AG09309 (cell line): ENCODE data around the gene SAP25.

Experiments used
- DNase-seq: peaks from one replicate; pipeline ENCODE4 v3.0.0-alpha.2; 2010; ENCODE audit warnings: low read depth
- H3K4me3 ChIP-seq: 2 replicates; pipeline ENCODE4 v1.5.1; 2011; ENCODE audit warnings: mild to moderate bottlenecking, low read depth, low read length, moderate library complexity; ENCODE audit not compliant: control insufficient read depth
- TF ChIP-seq, protein P1 (sequence below): IDR thresholded peaks from 2 replicates; pipeline ENCODE4 v1.5.1; 2011; ENCODE audit warnings: mild to moderate bottlenecking, low read depth, low read length, inconsistent platforms; ENCODE audit not compliant: insufficient read depth, control insufficient read depth; ENCODE audit errors: missing control alignments

Gene SAP25

DNA sequence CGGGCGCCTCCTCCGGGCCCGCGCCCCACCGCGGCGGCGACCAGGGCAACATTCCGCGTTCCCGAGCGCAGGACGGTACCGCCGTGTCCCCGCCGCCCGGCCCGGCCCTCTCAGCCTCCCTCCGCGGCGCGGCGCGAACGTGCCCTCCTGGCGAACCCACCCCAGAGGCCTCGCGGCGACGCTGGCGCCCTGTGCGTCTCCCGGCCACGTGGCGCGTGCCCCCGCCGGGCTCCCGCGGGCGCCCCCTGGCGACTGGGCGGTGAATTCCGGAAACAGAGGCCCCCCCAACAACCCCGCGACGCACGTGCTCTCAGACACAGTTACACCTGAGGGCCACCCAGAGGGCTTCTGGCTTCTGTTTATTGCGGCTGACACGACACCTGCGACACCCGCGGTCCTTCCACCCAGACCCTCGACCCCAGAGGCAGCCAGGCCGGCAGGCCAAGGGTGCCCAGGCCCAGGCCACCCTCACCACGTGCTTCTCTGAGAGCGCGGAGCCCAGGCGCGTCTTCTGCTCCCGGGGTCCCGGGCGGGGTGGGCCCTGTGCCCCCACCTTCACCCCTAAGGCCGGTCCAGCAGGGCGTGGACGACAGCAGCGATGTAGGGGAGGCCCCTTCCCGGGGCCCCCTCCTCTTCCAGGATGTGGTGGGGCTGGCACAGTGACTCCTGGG lies at the start of gene SAP25:
SAP25 (minus strand) TSS at position 210 of the 671 bp plus-strand sequence; CDS start at position 52, 158 bp downstream.
- no peak for DNase-seq
- TF ChIP-seq, protein P1, sequence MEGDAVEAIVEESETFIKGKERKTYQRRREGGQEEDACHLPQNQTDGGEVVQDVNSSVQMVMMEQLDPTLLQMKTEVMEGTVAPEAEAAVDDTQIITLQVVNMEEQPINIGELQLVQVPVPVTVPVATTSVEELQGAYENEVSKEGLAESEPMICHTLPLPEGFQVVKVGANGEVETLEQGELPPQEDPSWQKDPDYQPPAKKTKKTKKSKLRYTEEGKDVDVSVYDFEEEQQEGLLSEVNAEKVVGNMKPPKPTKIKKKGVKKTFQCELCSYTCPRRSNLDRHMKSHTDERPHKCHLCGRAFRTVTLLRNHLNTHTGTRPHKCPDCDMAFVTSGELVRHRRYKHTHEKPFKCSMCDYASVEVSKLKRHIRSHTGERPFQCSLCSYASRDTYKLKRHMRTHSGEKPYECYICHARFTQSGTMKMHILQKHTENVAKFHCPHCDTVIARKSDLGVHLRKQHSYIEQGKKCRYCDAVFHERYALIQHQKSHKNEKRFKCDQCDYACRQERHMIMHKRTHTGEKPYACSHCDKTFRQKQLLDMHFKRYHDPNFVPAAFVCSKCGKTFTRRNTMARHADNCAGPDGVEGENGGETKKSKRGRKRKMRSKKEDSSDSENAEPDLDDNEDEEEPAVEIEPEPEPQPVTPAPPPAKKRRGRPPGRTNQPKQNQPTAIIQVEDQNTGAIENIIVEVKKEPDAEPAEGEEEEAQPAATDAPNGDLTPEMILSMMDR = no peak
- H3K4me3 ChIP-seq = no peak within 1 kb of the TSS

DNA sequence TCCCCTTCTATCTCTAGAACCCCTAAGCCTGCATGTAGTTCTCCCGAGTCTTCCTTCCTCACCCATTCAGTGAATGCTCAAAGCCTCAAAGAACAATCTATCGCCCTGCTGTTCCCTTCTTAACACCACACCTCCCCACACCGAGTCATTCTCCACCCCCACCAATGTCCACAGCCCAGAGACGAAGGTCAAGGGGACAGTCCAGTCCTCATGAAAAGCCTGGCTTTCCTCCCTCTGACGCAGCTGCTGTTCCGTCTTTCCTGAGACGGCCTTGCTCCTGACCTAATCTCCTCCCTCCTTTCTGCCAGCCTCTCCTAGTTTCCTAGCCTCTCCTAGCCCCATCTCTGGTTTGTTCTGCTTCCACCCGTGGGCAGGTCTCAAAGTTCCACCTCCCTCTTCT lies 47.9 kb upstream of the SAP25 start:
- TF ChIP-seq, protein P1 = no peak
- H3K4me3 ChIP-seq = no peak overlapping the region
- no peak for DNase-seq

DNA sequence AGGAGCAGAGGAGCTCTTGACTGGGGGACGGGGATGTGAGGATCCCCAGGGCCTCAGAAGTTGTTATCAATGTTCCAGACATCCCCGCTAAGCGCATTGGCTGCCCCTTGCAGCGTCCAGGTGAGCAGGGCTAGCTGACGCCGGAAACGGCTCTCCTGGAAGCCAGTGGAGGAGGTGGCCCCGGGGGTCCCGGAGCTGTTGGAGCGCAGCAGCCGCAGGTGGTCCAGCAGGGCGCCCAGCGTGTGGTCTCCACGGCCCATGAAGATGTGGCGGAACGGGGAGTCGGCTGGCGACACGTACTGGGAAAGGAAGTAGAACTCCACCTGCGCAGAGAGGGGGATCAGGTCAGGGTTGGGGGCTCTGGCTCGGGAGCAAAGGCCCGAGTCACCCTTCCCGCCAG lies 47.1 kb upstream of the SAP25 start:
- DNase-seq = no peak
- H3K4me3 ChIP-seq = no peak overlapping the region
- TF ChIP-seq, protein P1 = no peak

DNA sequence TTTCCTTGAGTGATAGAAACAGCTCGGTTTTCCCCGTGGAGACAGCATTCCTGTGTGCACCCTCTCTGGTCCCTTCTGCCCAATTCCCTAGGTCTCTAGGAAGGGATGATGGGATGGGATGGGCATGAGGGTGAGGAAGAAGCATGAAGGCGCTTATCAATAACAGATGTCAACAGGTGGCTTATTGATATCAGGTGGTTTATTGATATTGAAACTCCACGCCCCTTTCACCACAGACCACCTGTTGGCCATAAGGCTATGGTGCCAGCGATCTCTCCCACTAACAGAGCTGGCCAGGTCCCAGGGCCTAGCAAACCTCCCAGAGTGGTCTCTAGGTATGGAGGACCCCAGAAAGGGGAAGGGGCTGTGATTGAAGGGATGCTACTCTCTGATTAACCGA lies 46.5 kb upstream of the SAP25 start:
- TF ChIP-seq, protein P1 = no peak
- no peak overlapping the region for H3K4me3 ChIP-seq
- no peak for DNase-seq

DNA sequence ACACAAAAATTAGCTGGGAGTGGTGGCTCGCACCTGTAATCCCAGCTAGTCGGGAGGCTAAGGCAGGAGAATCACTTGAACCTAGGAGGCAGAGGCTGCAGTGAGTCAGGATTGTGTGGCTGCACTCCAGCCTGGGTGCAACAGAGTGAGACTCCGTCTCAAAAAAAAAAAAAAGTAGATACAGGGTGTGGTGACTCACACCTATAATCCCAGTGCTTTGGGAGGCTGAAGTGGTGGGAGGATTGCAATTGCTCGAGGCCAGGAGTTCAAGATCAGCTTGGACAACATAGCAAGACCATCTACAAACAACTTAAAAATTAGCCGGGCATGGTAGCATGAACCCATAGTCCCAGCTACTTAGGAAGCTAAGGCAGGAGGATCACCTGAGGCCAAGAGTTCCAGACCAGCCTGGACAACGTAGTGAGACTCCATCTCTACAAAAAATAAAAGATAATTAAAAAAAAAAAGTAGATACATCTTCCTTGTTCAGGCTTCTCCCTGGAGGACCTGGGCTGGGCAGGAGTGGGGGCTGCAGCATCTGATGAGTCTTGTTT lies 40.7 kb upstream of the SAP25 start:
- DNase-seq = no peak
- TF ChIP-seq, protein P1 = no peak
- H3K4me3 ChIP-seq = no peak overlapping the region

DNA sequence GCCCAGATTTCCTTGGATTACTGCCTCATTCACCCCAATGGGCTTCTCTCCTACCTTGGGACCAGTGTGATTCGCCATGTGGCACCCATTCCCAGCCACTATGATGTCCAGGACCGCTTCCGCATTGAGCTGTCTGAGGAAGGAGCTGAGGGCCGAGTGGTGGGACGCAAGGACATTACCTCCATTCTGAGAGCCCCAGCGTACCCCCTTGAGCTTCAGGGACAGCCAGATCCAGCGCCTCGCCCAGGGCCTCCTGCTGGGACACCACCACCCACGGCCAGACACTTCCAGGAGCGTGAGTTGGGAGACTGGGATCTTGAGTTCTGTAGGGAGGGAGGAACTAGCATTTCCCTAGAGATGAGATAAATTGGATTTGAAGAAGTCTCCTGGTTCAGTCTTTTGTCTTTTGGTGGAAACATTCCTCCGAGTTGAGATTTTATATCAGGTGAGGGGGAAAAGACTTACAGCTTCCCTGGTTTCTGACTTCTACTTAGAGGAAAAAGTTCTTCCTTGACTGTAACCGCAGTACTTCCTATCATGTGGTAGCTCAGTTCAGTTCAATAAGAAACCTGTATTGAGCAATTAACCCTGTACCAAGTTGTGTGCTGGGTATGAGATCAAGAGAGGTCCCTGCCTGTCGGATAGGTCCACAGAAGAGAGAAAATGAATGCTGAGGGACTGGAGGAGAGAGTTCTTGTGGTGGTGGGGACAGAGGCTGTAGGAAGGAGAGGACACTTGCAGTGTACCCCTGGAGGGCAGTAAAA lies 39.9 kb upstream of the SAP25 start:
- no peak for DNase-seq
- H3K4me3 ChIP-seq = no peak overlapping the region; the same call in 1 of the 2 replicates
- TF ChIP-seq, protein P1 = no peak
